SU-DHL-6 (cell line): Measurements from ENCODE around the gene RASAL1.

Experiments
- H2AFZ ChIP-seq: fragments of 200-600 bp; sonication (generic); 2 replicates; pipeline ENCODE4 v1.6.1; 2014; ENCODE audit warnings: low read depth, mild to moderate bottlenecking, moderate library complexity, mixed read lengths, antibody characterized with exemption, low read length; ENCODE audit not compliant: severe bottlenecking
- H3F3A ChIP-seq: fragments of 200-600 bp; shearing (Covaris generic); 2 replicates; pipeline ENCODE4 v1.6.0; 2016; ENCODE audit warnings: antibody characterized with exemption, mild to moderate bottlenecking; ENCODE audit not compliant: insufficient read depth
- H3K27ac ChIP-seq: fragments of 200-600 bp; sonication (generic); 2 replicates; pipeline ENCODE4 v1.5.1; 2016; ENCODE audit warnings: low read depth, mild to moderate bottlenecking, low read length, moderate library complexity, mixed read lengths
- H3K27me3 ChIP-seq: fragments of 200-600 bp; sonication (generic), shearing (Covaris generic); 2 replicates; pipeline ENCODE4 v1.6.0; 2014; ENCODE audit warnings: mild to moderate bottlenecking, low read length
- H3K36me3 ChIP-seq: fragments of 200-600 bp; sonication (generic); 2 replicates; pipeline ENCODE4 v1.6.1; 2014; ENCODE audit warnings: mild to moderate bottlenecking, low read length, mixed read lengths
- H3K4me2 ChIP-seq: fragments of 300-600, 200-600 bp; shearing (Covaris generic), sonication (generic); 2 replicates; pipeline ENCODE4 v1.6.0; 2014; ENCODE audit warnings: low read length, low read depth, mild to moderate bottlenecking; ENCODE audit not compliant: poor library complexity, severe bottlenecking
- H3K4me3 ChIP-seq: fragments of 200-600 bp; sonication (generic); 2 replicates; pipeline ENCODE4 v1.5.1; 2014; ENCODE audit warnings: antibody characterized with exemption, low read length, mild to moderate bottlenecking, mixed read lengths; ENCODE audit not compliant: insufficient read depth, poor library complexity, severe bottlenecking
- H3K79me2 ChIP-seq: fragments of 200-600 bp; sonication (generic); 2 replicates; pipeline ENCODE4 v1.6.1; 2014; ENCODE audit warnings: mild to moderate bottlenecking, low read length, moderate library complexity; ENCODE audit not compliant: insufficient read depth
- H3K9ac ChIP-seq: fragments of 200-600 bp; sonication (generic); 2 replicates; pipeline ENCODE4 v1.7.0; 2014; ENCODE audit warnings: mild to moderate bottlenecking, low read length
- H3K9me2 ChIP-seq: fragments of 200-600 bp; sonication (generic); replicated peaks from 2 replicates; pipeline ENCODE4 v1.6.1; 2014; ENCODE audit warnings: low read length; ENCODE audit not compliant: insufficient read depth
- H3K9me3 ChIP-seq: fragments of 200-600 bp; sonication (generic); 2 replicates; pipeline ENCODE4 v1.6.1; 2014; ENCODE audit warnings: low read length, mixed read lengths; ENCODE audit not compliant: insufficient read depth
- H4K20me1 ChIP-seq: fragments of 200-600 bp; sonication (generic); 2 replicates; pipeline ENCODE4 v1.6.1; 2014; ENCODE audit warnings: low read depth, mild to moderate bottlenecking, antibody characterized with exemption, low read length, moderate library complexity, mixed read lengths
- EZH2phosphoT487 ChIP-seq: fragments of 200-600 bp; sonication (generic), shearing (Covaris generic); conservative IDR thresholded peaks from 2 replicates; pipeline ENCODE4 v1.6.1; 2018; ENCODE audit warnings: mild to moderate bottlenecking, antibody characterized with exemption, low read length, moderate library complexity, mixed read lengths
- TF ChIP-seq, protein P1 (sequence below): fragments of 200-600 bp; sonication (generic); IDR thresholded peaks from one replicate; pipeline ENCODE4 v1.5.1; 2017; ENCODE audit warnings: antibody characterized with exemption, mild to moderate bottlenecking, low read length, moderate library complexity; ENCODE audit not compliant: insufficient read depth, poor library complexity, severe bottlenecking

Gene RASAL1

DNA sequence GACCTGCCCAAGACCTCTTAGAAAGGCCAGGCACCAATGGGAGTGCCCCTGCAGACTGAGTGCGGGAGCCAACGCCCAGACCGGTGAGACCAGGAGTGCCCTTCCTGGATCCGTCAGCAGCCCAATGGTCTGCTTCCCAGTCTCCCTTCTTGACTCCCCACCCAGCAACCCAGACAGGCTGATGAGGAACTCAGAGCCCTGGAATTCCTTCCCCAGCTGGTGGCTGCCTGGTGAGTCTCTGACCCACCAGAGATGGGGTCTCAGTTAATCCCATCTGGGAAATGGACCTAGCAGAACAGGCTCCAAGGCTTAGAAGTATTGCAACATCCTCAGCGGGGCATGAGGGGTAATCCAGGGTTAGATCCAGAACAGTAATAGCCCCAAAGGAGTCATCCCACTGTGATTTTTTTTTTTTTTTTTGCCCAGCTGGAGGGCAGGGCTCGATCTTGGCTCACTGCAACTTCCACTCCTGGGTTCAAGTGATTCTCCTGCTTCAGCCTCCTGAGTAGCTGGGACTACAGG lies 1.5 kb upstream of the RASAL1 start:
- peaks cover 33% of the 10 kb centered on the region for H3K79me2 ChIP-seq
- H3K9me3 ChIP-seq: no peaks in the 10 kb centered on the region
- H4K20me1 ChIP-seq: no peaks in the 10 kb centered on the region
- no peak overlapping the region for H3K27ac ChIP-seq
- no peaks in the 10 kb centered on the region for H3K36me3 ChIP-seq
- H3K4me2 ChIP-seq: no peak overlapping the region
- H3K4me3 ChIP-seq: no peak overlapping the region
- H3K27me3 ChIP-seq: no peaks in the 10 kb centered on the region
- H3K9ac ChIP-seq: no peak overlapping the region
- H2AFZ ChIP-seq: no peak overlapping the region
- H3F3A ChIP-seq: peaks cover 14% of the 10 kb centered on the region
- no peak for TF ChIP-seq EZH2phosphoT487
- TF ChIP-seq, protein P1, sequence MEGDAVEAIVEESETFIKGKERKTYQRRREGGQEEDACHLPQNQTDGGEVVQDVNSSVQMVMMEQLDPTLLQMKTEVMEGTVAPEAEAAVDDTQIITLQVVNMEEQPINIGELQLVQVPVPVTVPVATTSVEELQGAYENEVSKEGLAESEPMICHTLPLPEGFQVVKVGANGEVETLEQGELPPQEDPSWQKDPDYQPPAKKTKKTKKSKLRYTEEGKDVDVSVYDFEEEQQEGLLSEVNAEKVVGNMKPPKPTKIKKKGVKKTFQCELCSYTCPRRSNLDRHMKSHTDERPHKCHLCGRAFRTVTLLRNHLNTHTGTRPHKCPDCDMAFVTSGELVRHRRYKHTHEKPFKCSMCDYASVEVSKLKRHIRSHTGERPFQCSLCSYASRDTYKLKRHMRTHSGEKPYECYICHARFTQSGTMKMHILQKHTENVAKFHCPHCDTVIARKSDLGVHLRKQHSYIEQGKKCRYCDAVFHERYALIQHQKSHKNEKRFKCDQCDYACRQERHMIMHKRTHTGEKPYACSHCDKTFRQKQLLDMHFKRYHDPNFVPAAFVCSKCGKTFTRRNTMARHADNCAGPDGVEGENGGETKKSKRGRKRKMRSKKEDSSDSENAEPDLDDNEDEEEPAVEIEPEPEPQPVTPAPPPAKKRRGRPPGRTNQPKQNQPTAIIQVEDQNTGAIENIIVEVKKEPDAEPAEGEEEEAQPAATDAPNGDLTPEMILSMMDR: no peak
- H3K9me2 ChIP-seq: no peaks in the 10 kb centered on the region

- peak overlapping the region; percentile 20 for H3K4me3 ChIP-seq
- H3K9ac ChIP-seq: peak overlapping the region; percentile 43; the same call in 1 of the 2 replicates
- H2AFZ ChIP-seq: no peak overlapping the region
Observed at GRCh38 chr12:113136128-113136989, 798 bp upstream of the RASAL1 start.

GRCh38 chr12:113134521-113134951 lies 1.0 kb downstream of the RASAL1 start:
- Histone ChIP-seq H4K20me1 (no peaks in the 10 kb centered on the region), H3K4me2 (peak overlapping the region; percentile 81), H3K79me2 (peaks cover 44% of the 10 kb centered on the region), H3K4me3 (peak overlapping the region; percentile 98), H3F3A (peaks cover 30% of the 10 kb centered on the region), H3K36me3 (no peaks in the 10 kb centered on the region), H3K9me3 (no peaks in the 10 kb centered on the region), H3K27ac (peak overlapping the region; percentile 68), H3K27me3 (no peaks in the 10 kb centered on the region), H3K9me2 (no peaks in the 10 kb centered on the region), H3K9ac (peak overlapping the region; percentile 96), H2AFZ (no peak overlapping the region)
- no peak for TF ChIP-seq EZH2phosphoT487
- TF ChIP-seq, protein P1: no peak

More at GRCh38 chr12:113136128-113136989, 798 bp upstream of the RASAL1 start:
- Histone ChIP-seq H3K9me2 (no peaks in the 10 kb centered on the region), H3K9me3 (no peaks in the 10 kb centered on the region), H3K79me2 (peaks cover 39% of the 10 kb centered on the region), H4K20me1 (no peaks in the 10 kb centered on the region), H3K27ac (peak overlapping the region; percentile 55), H3K27me3 (no peaks in the 10 kb centered on the region), H3K36me3 (no peaks in the 10 kb centered on the region), H3F3A (peaks cover 18% of the 10 kb centered on the region), H3K4me2 (peak overlapping the region; percentile 54)
- no peak for TF ChIP-seq EZH2phosphoT487
- TF ChIP-seq, protein P1: no peak
